GM12892 (cell line): ENCODE measurements around the gene ZCCHC8.

Experiments used
- POLR2A ChIP-seq: IDR thresholded peaks from 2 replicates; pipeline ENCODE4 v1.6.1; 2011; ENCODE audit warnings: low read depth, low read length, control low read depth
- TAF1 ChIP-seq: IDR thresholded peaks from 2 replicates; pipeline ENCODE4 v1.6.1; 2011; ENCODE audit warnings: low read depth, mild to moderate bottlenecking, control low read depth, low read length, borderline replicate concordance

DNA sequence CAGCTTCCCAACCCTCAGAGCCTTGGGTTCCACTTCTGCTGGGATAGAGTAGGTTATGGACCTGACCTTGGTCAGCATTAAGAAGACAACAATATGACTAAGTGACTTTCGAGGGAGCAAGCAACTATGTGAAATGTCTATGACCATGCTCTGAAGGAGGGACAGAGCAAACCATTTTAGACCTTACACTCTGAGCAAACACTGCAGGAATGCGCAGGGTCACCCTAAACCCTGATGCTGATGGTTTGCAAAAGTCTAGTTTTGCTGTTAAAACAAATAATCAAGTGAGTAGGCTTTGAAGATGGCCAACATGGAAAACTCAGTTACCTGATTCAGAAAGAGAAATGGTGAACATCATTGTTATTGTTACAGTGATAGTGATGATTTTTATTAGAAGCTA is 8.7 kb downstream of the ZCCHC8 start:
- no peak for TF ChIP-seq POLR2A
- no peak for TF ChIP-seq TAF1
